Esophagus squamous epithelium (tissue), 5 donors: ENCODE data around the gene TCF12. TPM values are rescaled to one million over a fixed set of nuclear protein-coding genes. Genes with fewer than 3 reads are reported as not detected.

Experiments used
- DNase-seq: peaks from one replicate; lab custom pipeline; 2025; lab: John Stamatoyannopoulos, UW
- H3K27ac ChIP-seq, 4 donors: fragments of 200-600 bp; sonication (generic); one replicate each; pipeline ENCODE4 v1.5.1; 2016 to 2019; ENCODE audit warnings: mild to moderate bottlenecking in 1 of 4
- H3K27me3 ChIP-seq, 4 donors: fragments of 200-600 bp; sonication (generic); 1 replicate in 3 of 4; 2 replicates in 1 of 4; pipeline versions ENCODE4 v1.5.1 to v1.6.0; 2017 to 2021; ENCODE audit warnings: antibody characterized with exemption in 1 of 4
- H3K36me3 ChIP-seq, 3 donors: fragments of 200-600 bp; sonication (generic); one replicate each; pipeline ENCODE4 v1.5.1; 2016 to 2019
- H3K4me1 ChIP-seq, 3 donors: fragments of 200-600 bp; sonication (generic); one replicate each; pipeline ENCODE4 v1.5.1; 2017 to 2019
- H3K4me3 ChIP-seq, 4 donors: fragments of 200-600 bp; sonication (generic); 1 replicate in 3 of 4; 2 replicates in 1 of 4; pipeline ENCODE4 v1.5.1; 2016 to 2019; ENCODE audit warnings: mild to moderate bottlenecking in 2 of 4, moderate library complexity in 1 of 4
- H3K9me3 ChIP-seq, 3 donors: fragments of 200-600 bp; sonication (generic); one replicate each; pipeline ENCODE4 v1.5.1; 2016 to 2019
- CTCF ChIP-seq, 6 experiments: fragments of 450-650 bp in 4 of 6; fragments of 200-600 bp in 2 of 6; sonication (generic) in 2 of 6; IDR thresholded peaks; one replicate each; pipeline ENCODE4 v1.5.1; 2016 to 2019; ENCODE audit warnings: antibody characterized with exemption in 6 of 6, mild to moderate bottlenecking in 4 of 6, moderate library complexity in 4 of 6
- POLR2A ChIP-seq, 4 donors: fragments of 450-650 bp; IDR thresholded peaks; one replicate each; pipeline ENCODE4 v1.6.1; 2017; ENCODE audit warnings: antibody characterized with exemption in 4 of 4, mild to moderate bottlenecking in 4 of 4, moderate library complexity in 3 of 4
- WGBS, 2 donors: methylation state at CpG; one replicate each; pipeline ENCODE4 v1.1.5; 2018; 5-methylcytosine and 5-hydroxymethylcytosine counted together
- intact Hi-C: fragments of 100-400 bp; cut with DNase I; formaldehyde crosslinking; loops from one replicate; pipeline ENCODE4 v1.15.0; 2022
- total RNA-seq, 4 donors: library from RNA; depleted of rRNA; stranded (reverse); fragments of >200 nt; gene quantifications; one replicate each; pipeline ENCODE4 v1.1.0, GENCODE V29; 2016
- donor health status: DM: yes; HTN: yes; CAD: no.

TCF12 gene
- total RNA-seq, 4 donors from 2014 or later, result 28.5 to 90.4 (median 51.3) TPM

GRCh38 chr15:57183041-57183440, 264.6 kb downstream of the TCF12 start:
- H3K4me3 ChIP-seq, result no peak overlapping the region
- peak overlapping the region in 1 of 4 donors; percentile 13 for H3K27ac ChIP-seq
- WGBS, 2 donors, result 87 to 94% methylated on average over 1 of the region's 1 CpG
- no peak for TF ChIP-seq CTCF (IDR thresholded peaks at IDR 0.05)
- TF ChIP-seq POLR2A (IDR thresholded peaks at IDR 0.05), result no peak
- DNase-seq, result no peak
- no peaks in the 10 kb centered on the region for H3K4me1 ChIP-seq
- H3K9me3 ChIP-seq, result no peaks in the 10 kb centered on the region
- peaks cover 0 to 12% (median 0%) of the 10 kb centered on the region in 3 donors for H3K36me3 ChIP-seq
- intact Hi-C loops, result no loop called here
- no peaks in the 10 kb centered on the region for H3K27me3 ChIP-seq

GRCh38 chr15:57183614-57184344, 265.3 kb downstream of the TCF12 start:
- no peaks in the 10 kb centered on the region for H3K27me3 ChIP-seq
- intact Hi-C loops, result no loop called here
- DNase-seq, result no peak
- H3K4me1 ChIP-seq, result no peaks in the 10 kb centered on the region
- peak overlapping the region in 2 of 4 donors; percentile 13 to 16 for H3K27ac ChIP-seq
- whole genome bisulfite sequencing, 2 donors, result 67 to 68% methylated on average over 5 of the region's 5 CpGs
- H3K4me3 ChIP-seq, result no peak overlapping the region
- peaks cover 0 to 12% (median 0%) of the 10 kb centered on the region in 3 donors for H3K36me3 ChIP-seq
- no peaks in the 10 kb centered on the region for H3K9me3 ChIP-seq
- TF ChIP-seq POLR2A (IDR thresholded peaks at IDR 0.05) (peak in 1 of 4 donors; percentile 2), CTCF (IDR thresholded peaks at IDR 0.05) (no peak)

- WGBS, 2 donors, result 69 to 93% methylated on average over 1 of the region's 1 CpG
- peaks cover 0 to 9% (median 0%) of the 10 kb centered on the region in 3 donors for H3K36me3 ChIP-seq
- no peak overlapping the region for H3K4me3 ChIP-seq
- intact Hi-C loops, result no loop called here
- no peaks in the 10 kb centered on the region for H3K9me3 ChIP-seq
- TF ChIP-seq CTCF (IDR thresholded peaks at IDR 0.05) (no peak), POLR2A (IDR thresholded peaks at IDR 0.05) (no peak)
- H3K27ac ChIP-seq, result no peak overlapping the region
- no peaks in the 10 kb centered on the region for H3K27me3 ChIP-seq
- H3K4me1 ChIP-seq, result no peaks in the 10 kb centered on the region
- DNase-seq, result no peak
Measured at GRCh38 chr15:57184502-57184901, 266.1 kb downstream of the TCF12 start.

- intact Hi-C loops, result no loop called here
- H3K9me3 ChIP-seq, result no peaks in the 10 kb centered on the region
- H3K27me3 ChIP-seq, result no peaks in the 10 kb centered on the region
- H3K27ac ChIP-seq, result no peak overlapping the region
- DNase-seq, result no peak
- no peaks in the 10 kb centered on the region for H3K4me1 ChIP-seq
- peaks cover 0 to 9% (median 0%) of the 10 kb centered on the region in 3 donors for H3K36me3 ChIP-seq
- TF ChIP-seq CTCF (IDR thresholded peaks at IDR 0.05) (no peak), POLR2A (IDR thresholded peaks at IDR 0.05) (no peak)
- H3K4me3 ChIP-seq, result no peak overlapping the region
Measured at GRCh38 chr15:57185507-57186074, 267.1 kb downstream of the TCF12 start.

GRCh38 chr15:57189466-57189865, 271.0 kb downstream of the TCF12 start:
- 83 to 100% methylated on average over 1 of the region's 1 CpG for WGBS, 2 donors
- Histone ChIP-seq H3K27ac (no peak overlapping the region), H3K27me3 (no peaks in the 10 kb centered on the region), H3K4me1 (no peaks in the 10 kb centered on the region), H3K9me3 (no peaks in the 10 kb centered on the region), H3K4me3 (no peak overlapping the region), H3K36me3 (peaks cover 0 to 34% (median 0%) of the 10 kb centered on the region in 3 donors)
- DNase-seq, result no peak
- intact Hi-C loops, result no loop called here
- TF ChIP-seq POLR2A (IDR thresholded peaks at IDR 0.05), result no peak
- no peak for TF ChIP-seq CTCF (IDR thresholded peaks at IDR 0.05)
